ENCODE measurements around the gene GRIK2. TPM values are rescaled to one million over a fixed set of nuclear protein-coding genes. Genes with fewer than 3 reads are reported as not detected.

GRIK2 gene
- total and polyA plus RNA-seq, 2 donors (not counting 3 experiments of a cell fraction or from before 2014, with no cell fraction given): not detected

- Histone ChIP-seq H3K9ac (replicated peaks; ENCODE audit: extremely low read depth, insufficient read depth, low read length) (no peak overlapping the region), H3K27ac (ENCODE audit: insufficient read depth, low read depth, low read length) (no peak overlapping the region), H3K9me3 (replicated peaks; ENCODE audit: control insufficient read depth, insufficient read depth, low read length) (no peaks in the 10 kb centered on the region), H2AFZ (ENCODE audit: low read depth, low read length) (no peak overlapping the region), H3K27me3 (ENCODE audit: control insufficient read depth in 2 of 2, insufficient read depth in 2 of 2, low read length in 2 of 2) (no peaks in the 10 kb centered on the region), H3K4me2 (ENCODE audit: insufficient read depth, low read length) (no peak overlapping the region), H3K9me1 (replicated peaks; ENCODE audit: control insufficient read depth, extremely low read depth, insufficient read depth, low read length) (no peaks in the 10 kb centered on the region), H3K4me1 (ENCODE audit: control insufficient read depth, extremely low read depth, insufficient read depth, low read length) (no peaks in the 10 kb centered on the region), H3K4me3 (replicated peaks in 1 of 3; ENCODE audit: insufficient read depth in 1 of 3, low read depth in 1 of 3, low read length in 3 of 3) (no peak overlapping the region), H3K79me2 (ENCODE audit: control insufficient read depth, insufficient read depth, low read length) (no peaks in the 10 kb centered on the region), H4K20me1 (replicated peaks; ENCODE audit: control insufficient read depth, extremely low read depth, insufficient read depth, low read length) (no peaks in the 10 kb centered on the region), H3K36me3 (ENCODE audit: control insufficient read depth in 2 of 2, extremely low read depth in 1 of 2, insufficient read depth in 2 of 2, low read length in 2 of 2) (no peaks in the 10 kb centered on the region)
- TF ChIP-seq EZH2 (IDR thresholded peaks at IDR 0.05; ENCODE audit: borderline replicate concordance, low read depth, low read length, severe bottlenecking) (no peak), POLR2A (IDR thresholded peaks at IDR 0.05; ENCODE audit: low read depth, low read length) (no peak), JUN (IDR thresholded peaks at IDR 0.05; ENCODE audit: borderline replicate concordance, insufficient read depth, insufficient read length, low read depth) (no peak), POLR2AphosphoS5 (IDR thresholded peaks at IDR 0.05; ENCODE audit: insufficient read depth, low read depth, low read length) (no peak), GATA2 (IDR thresholded peaks at IDR 0.05; ENCODE audit: insufficient read depth, insufficient read length, low read depth, low read length) (no peak), MYC (IDR thresholded peaks at IDR 0.05; ENCODE audit: low read depth, low read length) (no peak), MAX (IDR thresholded peaks at IDR 0.05; ENCODE audit: insufficient read depth, insufficient read length) (no peak), FOS (IDR thresholded peaks at IDR 0.05; ENCODE audit: borderline replicate concordance, insufficient read depth, low read length) (no peak)
- TF ChIP-seq, protein P1, sequence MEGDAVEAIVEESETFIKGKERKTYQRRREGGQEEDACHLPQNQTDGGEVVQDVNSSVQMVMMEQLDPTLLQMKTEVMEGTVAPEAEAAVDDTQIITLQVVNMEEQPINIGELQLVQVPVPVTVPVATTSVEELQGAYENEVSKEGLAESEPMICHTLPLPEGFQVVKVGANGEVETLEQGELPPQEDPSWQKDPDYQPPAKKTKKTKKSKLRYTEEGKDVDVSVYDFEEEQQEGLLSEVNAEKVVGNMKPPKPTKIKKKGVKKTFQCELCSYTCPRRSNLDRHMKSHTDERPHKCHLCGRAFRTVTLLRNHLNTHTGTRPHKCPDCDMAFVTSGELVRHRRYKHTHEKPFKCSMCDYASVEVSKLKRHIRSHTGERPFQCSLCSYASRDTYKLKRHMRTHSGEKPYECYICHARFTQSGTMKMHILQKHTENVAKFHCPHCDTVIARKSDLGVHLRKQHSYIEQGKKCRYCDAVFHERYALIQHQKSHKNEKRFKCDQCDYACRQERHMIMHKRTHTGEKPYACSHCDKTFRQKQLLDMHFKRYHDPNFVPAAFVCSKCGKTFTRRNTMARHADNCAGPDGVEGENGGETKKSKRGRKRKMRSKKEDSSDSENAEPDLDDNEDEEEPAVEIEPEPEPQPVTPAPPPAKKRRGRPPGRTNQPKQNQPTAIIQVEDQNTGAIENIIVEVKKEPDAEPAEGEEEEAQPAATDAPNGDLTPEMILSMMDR (IDR thresholded peaks at IDR 0.05; ENCODE audit: extremely low read depth in 1 of 2, insufficient read depth in 1 of 2, low read depth in 1 of 2, low read length in 2 of 2): no peak
- ChIA-PET POLR2A (no interaction called here), CTCF (no interaction called here)
- intact Hi-C loops (cut with micrococcal nuclease) (no loop called here), dilution Hi-C loops (cut with MboI; ENCODE audit: extremely low pct_ligation_motif_present, low sequenced_read_pairs) (no loop called here)
- FAIRE-seq (no peak), DNase-seq (ENCODE audit: low read depth, low spot score) (no peak)
- BruUV-seq (replicated peaks): no TSS peak
Measured at GRCh38 chr6:101728388-101728787, 334.9 kb downstream of the GRIK2 start.

All from endothelial cell of umbilical vein (primary cell).